Measurements from ENCODE around the gene CAPN15. TPM values are rescaled to one million over a fixed set of nuclear protein-coding genes. Genes with fewer than 3 reads are reported as not detected.

Gene CAPN15
- total and polyA plus RNA-seq, 10 donors = 25.8 to 71.7 (median 62.5) TPM

DNA sequence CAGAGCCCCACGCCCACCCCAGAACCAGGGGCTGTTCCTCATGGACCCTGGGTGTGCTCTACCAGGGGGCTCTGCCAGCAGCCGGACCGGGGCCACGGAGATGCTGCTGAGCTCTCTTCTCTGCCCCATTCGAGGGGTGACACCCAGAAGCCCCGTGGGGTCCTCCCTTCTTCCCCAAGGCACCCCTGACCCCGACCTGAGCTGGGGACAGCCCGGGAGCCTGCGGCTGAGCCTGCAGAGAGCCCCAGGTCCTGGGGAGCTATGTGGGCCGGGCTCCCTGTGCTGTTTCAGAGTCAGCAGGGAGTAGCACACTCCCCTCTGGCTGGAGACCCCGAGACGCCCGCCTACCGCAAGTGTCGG, 31.5 kb downstream of the CAPN15 start:
- Histone ChIP-seq H3K27me3 (replicated peaks in 1 of 7) (peaks cover 10 to 56% (median 37%) of the 10 kb centered on the region in 7 donors), H3K9me3 (no peaks in the 10 kb centered on the region), H3K4me1 (peaks cover 0 to 31% (median 11%) of the 10 kb centered on the region in 6 donors), H3K27ac (no peak overlapping the region), H3K4me3 (no peak overlapping the region), H3K36me3 (peaks cover 0 to 6% (median 4%) of the 10 kb centered on the region in 6 donors)
- intact Hi-C loops (cut with DNase I; ENCODE audit: low total_unique reads) = no loop called here
- TF ChIP-seq POLR2AphosphoS5 (IDR thresholded peaks at IDR 0.05) (no peak), CTCF (IDR thresholded peaks at IDR 0.05 in 8 of 11, conservative IDR thresholded peaks at IDR 0.05 in 3 of 11) (no peak), POLR2A (IDR thresholded peaks at IDR 0.05) (no peak)
- DNase-seq = no peak
- 78 to 87% (median 86%) methylated on average over 5 to 15 of the region's 15 CpGs for WGBS, 5 donors

- intact Hi-C loops (cut with DNase I; ENCODE audit: low total_unique reads) = no loop called here
- Histone ChIP-seq H3K27ac (no peak overlapping the region), H3K36me3 (no peaks in the 10 kb centered on the region), H3K27me3 (replicated peaks in 1 of 7) (peaks cover 10 to 56% (median 37%) of the 10 kb centered on the region in 7 donors), H3K4me3 (peak overlapping the region in 2 of 8 donors; percentile 10 to 54), H3K4me1 (peaks cover 0 to 25% (median 10%) of the 10 kb centered on the region in 6 donors), H3K9me3 (no peaks in the 10 kb centered on the region)
- WGBS, 5 donors = 11 to 43% (median 16%) methylated on average over 12 to 62 of the region's 62 CpGs
- TF ChIP-seq POLR2A (IDR thresholded peaks at IDR 0.05) = no peak
- no peak for TF ChIP-seq POLR2AphosphoS5 (IDR thresholded peaks at IDR 0.05)
- no peak for TF ChIP-seq CTCF (IDR thresholded peaks at IDR 0.05 in 8 of 11, conservative IDR thresholded peaks at IDR 0.05 in 3 of 11)
- DNase-seq = no peak
Observed at GRCh38 chr16:559411-560203, 32.1 kb downstream of the CAPN15 start.

GRCh38 chr16:560204-560700, 32.7 kb downstream of the CAPN15 start, which contains the start of gene PRR35:
TSS of gene PRR35 (plus strand) at chr16:560394. CDS start at chr16:563295, 2,901 bp downstream.
- intact Hi-C loops (cut with DNase I; ENCODE audit: low total_unique reads) = no loop called here
- Histone ChIP-seq H3K36me3 (no peaks in the 10 kb centered on the region), H3K27ac (no peak within 1 kb of the TSS), H3K4me3 (peak within 1 kb of the TSS in 2 of 8 donors; percentile 10 to 54), H3K9me3 (no peaks in the 10 kb centered on the region), H3K4me1 (peaks cover 0 to 27% (median 11%) of the 10 kb centered on the region in 6 donors), H3K27me3 (replicated peaks in 1 of 7) (peaks cover 10 to 56% (median 37%) of the 10 kb centered on the region in 7 donors)
- WGBS, 5 donors = 2 to 11% (median 3%) methylated on average over 15 to 84 of the region's 84 CpGs; no CpG with 5 or more reads in 1 of the 5 donors
- no peak for DNase-seq
- TF ChIP-seq POLR2A (IDR thresholded peaks at IDR 0.05) = no peak
- TF ChIP-seq POLR2AphosphoS5 (IDR thresholded peaks at IDR 0.05) = no peak
- TF ChIP-seq CTCF (IDR thresholded peaks at IDR 0.05 in 8 of 11, conservative IDR thresholded peaks at IDR 0.05 in 3 of 11) = no peak

Data from spleen (tissue), 11 donors.